SH-SY5Y (cell line): ENCODE results near the gene KRT15.

Experiments
- GATA2 ChIP-seq: IDR thresholded peaks from 2 replicates; pipeline ENCODE4 v1.6.1; 2011; ENCODE audit warnings: mild to moderate bottlenecking, low read depth, low read length
- GATA3 ChIP-seq: IDR thresholded peaks from 2 replicates; pipeline ENCODE4 v1.6.1; 2011; ENCODE audit warnings: low read depth, mild to moderate bottlenecking, low read length, moderate library complexity

- no peak for TF ChIP-seq GATA3
- TF ChIP-seq GATA2: no peak
These were observed 16.3 kb upstream of the KRT15 start for GRCh38 chr17:41534899-41535546.
